ENCODE results near the gene PSMD14.

PSMD14 gene

DNA sequence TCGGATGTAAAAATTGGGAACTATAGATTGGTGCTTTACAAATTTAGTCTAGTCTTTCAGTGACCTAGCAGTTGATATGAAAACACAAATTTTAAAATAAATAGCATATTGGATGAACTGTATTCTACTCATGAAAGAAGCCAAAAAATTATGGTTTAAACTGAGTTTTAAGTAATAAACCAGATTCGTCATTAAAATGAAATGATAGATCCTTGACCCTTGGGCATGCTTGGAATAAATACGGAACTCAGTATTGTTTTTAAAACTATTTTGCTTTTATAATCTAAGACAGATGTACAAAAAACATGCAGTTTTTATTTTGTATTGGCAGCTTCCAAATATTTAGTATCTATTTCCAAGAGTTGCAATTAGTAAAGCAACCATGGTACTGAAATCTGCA, 73.3 kb downstream of the PSMD14 start:
- ChIA-PET POLR2A (ENCODE audit: low non-redundant PET) (no interaction called here), CTCF (no interaction called here)
- TF ChIP-seq, protein P1, sequence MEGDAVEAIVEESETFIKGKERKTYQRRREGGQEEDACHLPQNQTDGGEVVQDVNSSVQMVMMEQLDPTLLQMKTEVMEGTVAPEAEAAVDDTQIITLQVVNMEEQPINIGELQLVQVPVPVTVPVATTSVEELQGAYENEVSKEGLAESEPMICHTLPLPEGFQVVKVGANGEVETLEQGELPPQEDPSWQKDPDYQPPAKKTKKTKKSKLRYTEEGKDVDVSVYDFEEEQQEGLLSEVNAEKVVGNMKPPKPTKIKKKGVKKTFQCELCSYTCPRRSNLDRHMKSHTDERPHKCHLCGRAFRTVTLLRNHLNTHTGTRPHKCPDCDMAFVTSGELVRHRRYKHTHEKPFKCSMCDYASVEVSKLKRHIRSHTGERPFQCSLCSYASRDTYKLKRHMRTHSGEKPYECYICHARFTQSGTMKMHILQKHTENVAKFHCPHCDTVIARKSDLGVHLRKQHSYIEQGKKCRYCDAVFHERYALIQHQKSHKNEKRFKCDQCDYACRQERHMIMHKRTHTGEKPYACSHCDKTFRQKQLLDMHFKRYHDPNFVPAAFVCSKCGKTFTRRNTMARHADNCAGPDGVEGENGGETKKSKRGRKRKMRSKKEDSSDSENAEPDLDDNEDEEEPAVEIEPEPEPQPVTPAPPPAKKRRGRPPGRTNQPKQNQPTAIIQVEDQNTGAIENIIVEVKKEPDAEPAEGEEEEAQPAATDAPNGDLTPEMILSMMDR (conservative IDR thresholded peaks at IDR 0.05; ENCODE audit: low read depth) = no peak
- H3K27ac ChIP-seq = no peak overlapping the region
- DNase-seq (ENCODE audit: low spot score) = no peak

DNA sequence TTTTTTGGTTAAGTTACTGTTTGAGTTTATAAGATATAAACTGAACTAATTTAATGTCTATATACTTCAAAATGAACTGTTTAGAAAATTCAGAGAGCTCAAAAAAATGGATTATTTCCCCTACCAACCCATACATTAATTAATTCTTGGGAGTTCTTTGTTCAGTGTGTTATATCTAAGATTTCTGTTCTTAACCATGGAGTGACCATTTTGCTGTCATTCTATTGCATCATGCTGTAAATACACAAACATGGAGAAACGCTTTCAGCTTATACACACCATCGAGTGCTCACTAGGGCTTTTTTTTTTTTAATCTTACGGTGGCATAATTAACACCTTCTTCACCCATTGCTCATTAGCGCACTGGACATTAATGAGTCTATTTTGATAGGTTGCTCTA, 74.5 kb downstream of the PSMD14 start:
- H3K27ac ChIP-seq = no peak overlapping the region
- TF ChIP-seq, protein P1 (conservative IDR thresholded peaks at IDR 0.05; ENCODE audit: low read depth) = no peak
- no peak for DNase-seq (ENCODE audit: low spot score)
- ChIA-PET POLR2A (ENCODE audit: low non-redundant PET) (no interaction called here), CTCF (interaction anchor here (0.6 kb wide), 2 partner anchors 10 to 1002 kb away, joined by 3 to 4 read pairs; no protein-coding TSS in a partner anchor)

DNA sequence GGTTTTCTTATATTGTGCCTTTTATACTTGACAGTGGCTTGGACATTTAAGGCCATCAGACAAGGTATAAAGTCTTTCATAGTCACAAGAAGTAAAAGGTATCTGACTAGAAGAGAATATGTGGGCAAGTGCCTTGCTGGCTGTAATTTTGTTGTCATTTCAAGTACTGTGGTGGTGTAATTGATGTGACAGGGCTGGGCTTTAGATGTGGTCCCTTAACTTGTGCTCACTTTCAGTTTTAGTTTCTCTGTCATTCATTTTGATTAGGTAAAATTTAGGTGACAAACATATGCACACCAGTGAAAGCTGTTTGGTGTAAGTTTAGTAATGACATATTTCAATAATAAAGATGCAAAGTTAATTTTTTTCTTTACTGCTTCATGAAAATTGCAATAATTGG, 76.6 kb downstream of the PSMD14 start:
- H3K27ac ChIP-seq = no peak overlapping the region
- POLR2A ChIA-PET (ENCODE audit: low non-redundant PET) = interaction anchor here (1.1 kb wide), 1 partner anchor 77 kb away, joined by 3 read pairs; the partner anchor contains the start of gene PSMD14
- TF ChIP-seq, protein P1 (conservative IDR thresholded peaks at IDR 0.05; ENCODE audit: low read depth) = no peak
- no peak for DNase-seq (ENCODE audit: low spot score)
- CTCF ChIA-PET = no interaction called here

DNA sequence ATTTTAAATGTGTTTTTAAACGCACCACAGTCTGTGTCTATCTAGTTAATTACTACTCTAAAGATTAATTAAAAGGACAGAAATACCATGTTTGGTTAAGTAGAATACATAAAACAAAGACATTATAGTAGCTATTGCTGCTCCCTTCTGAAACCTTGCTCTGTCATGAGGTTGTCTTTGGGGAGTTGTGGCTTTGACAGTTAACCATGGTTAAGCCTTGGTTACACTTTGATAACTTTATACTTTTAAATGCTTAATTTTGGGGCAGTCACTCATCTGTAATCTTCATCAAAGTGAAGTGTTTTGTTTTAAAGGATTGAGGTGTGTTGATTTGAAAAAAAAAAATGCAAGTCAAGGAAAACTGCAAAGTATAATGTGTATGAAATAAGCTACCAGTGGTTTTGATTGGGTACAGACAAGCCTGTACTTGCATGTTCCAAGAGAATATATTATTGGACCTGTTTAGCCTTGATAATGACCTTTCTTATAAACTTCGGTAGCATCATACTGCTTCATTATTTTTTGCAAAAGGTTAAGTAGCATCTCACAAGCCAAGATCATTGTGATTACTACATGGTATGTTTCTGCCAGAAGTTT, 78.1 kb downstream of the PSMD14 start:
- no peak for DNase-seq (ENCODE audit: low spot score)
- ChIA-PET CTCF (interaction anchor here (0.6 kb wide), 1 partner anchor 9 kb away, joined by 3 read pairs; no protein-coding TSS in a partner anchor), POLR2A (ENCODE audit: low non-redundant PET) (no interaction called here)
- H3K27ac ChIP-seq = no peak overlapping the region
- TF ChIP-seq, protein P1 (conservative IDR thresholded peaks at IDR 0.05; ENCODE audit: low read depth) = no peak

DNA sequence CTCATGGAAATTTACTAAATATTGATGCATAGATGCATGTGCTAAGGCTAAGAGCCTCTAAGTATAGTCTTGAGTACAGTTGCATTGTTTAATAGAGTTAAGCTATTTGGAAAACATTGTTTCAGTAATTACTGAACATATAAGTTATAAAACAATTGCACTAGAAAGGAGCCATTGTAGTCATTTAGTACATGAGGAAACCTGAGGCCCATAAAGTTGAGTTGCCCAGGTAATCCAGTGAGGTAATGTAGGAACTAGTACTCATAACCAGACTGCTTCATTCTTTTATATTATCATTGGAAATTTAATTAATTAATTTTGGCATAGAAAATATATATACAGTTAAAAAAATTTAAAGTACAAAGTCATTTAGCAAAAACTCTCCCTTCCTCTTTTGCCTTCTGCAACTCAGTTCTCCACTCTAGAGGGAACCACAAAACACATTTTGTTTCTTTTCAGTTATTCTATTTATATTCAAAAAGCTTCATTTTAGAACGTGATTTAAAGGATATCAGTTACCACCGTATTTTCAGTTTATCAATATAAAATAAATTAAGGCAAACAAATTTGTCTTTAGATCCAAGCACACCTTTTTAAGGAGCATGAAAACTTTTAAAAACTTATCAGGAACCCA, 80.0 kb downstream of the PSMD14 start:
- POLR2A ChIA-PET (ENCODE audit: low non-redundant PET) = no interaction called here
- no peak for DNase-seq (ENCODE audit: low spot score)
- TF ChIP-seq, protein P1 (conservative IDR thresholded peaks at IDR 0.05; ENCODE audit: low read depth) = no peak
- CTCF ChIA-PET = no interaction called here
- H3K27ac ChIP-seq = no peak overlapping the region

DNA sequence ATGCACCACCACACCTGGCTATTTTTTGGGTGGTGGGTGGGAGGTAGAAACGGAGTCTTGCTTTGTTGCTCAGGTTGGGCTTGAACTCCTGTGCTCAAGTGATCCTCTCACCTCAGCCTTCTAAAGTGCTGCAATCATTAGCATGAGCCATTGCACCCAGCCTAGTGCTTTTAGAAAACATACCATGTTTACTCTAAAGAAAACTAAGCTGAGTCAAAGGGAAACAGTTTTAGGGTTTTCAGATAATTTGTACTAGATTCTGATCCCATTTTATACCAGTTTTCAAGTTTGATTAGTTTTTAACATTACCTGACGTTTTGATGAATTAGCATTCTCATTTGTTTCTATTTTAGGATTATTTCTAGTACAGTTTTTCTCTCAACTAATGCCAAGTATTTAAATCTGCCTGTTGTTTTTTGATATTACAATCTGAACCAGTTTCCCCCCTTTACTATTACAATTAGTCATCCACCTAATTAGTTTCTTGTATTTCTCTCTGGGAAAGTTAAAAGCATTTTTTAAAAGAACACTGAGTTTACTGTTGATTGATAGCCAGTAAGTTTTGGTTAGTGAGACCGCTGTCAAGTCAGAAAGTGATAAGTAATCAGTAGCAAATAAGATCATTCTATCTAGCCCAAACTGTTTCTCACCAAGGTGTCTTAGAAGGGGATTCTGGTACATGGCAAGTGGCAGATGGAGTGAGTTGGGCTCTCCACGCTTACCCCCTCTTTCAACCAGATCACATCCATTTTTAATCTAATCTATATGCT, 83.7 kb downstream of the PSMD14 start:
- TF ChIP-seq, protein P1 (conservative IDR thresholded peaks at IDR 0.05; ENCODE audit: low read depth) = no peak
- DNase-seq (ENCODE audit: low spot score) = no peak
- H3K27ac ChIP-seq = no peak overlapping the region
- POLR2A ChIA-PET (ENCODE audit: low non-redundant PET) = no interaction called here
- CTCF ChIA-PET = no interaction called here

Data from RWPE1 (cell line).